WTC11 (cell line): ENCODE data around the gene CLIC2. TPM values are rescaled to one million over a fixed set of nuclear protein-coding genes. Genes with fewer than 3 reads are reported as not detected.
"Not testable (repeated sequence)": the region's sequence is repeated elsewhere in the genome, so short reads cannot be mapped to it uniquely, and the experiment has no call there.

Source experiments
- ATAC-seq: fragments of 200-7000 bp; cut with Tn5 transposase; 2 replicates; pipeline ENCODE4 v1.10.0; 2021; ENCODE audit warnings: mild to moderate bottlenecking, moderate library complexity
- CTCF ChIA-PET: fragments of 300-600 bp; sonication (Branson Sonifier 250); formaldehyde crosslinking; loops from one replicate; lab custom pipeline; 2021; ENCODE audit warnings: antibody characterized with exemption; lab: Charles Lee
- POLR2A ChIA-PET: fragments of 350-600 bp; sonication (Branson Sonifier 250); formaldehyde crosslinking; loops from one replicate; lab custom pipeline; 2021; ENCODE audit warnings: antibody characterized with exemption; lab: Charles Lee
- DNase-seq: peaks from one replicate; pipeline ENCODE4 v3.0.0; 2021; ENCODE audit warnings: low spot score
- H3K27ac Mint-ChIP-seq: 2 replicates; pipeline ENCODE4 v1.8.0; 2021; ENCODE audit warnings: mixed read lengths
- H3K27me3 Mint-ChIP-seq: 2 replicates; pipeline ENCODE4 v1.8.0; 2021; ENCODE audit warnings: low read depth, mild to moderate bottlenecking, moderate library complexity, mixed read lengths
- H3K36me3 Mint-ChIP-seq: 2 replicates; pipeline ENCODE4 v1.8.0; 2021; ENCODE audit warnings: mixed read lengths
- H3K4me1 Mint-ChIP-seq: 2 replicates; pipeline ENCODE4 v1.8.0; 2022; ENCODE audit warnings: mixed read lengths
- H3K4me3 Mint-ChIP-seq: 2 replicates; pipeline ENCODE4 v1.8.0; 2021; ENCODE audit warnings: mild to moderate bottlenecking, moderate library complexity, mixed read lengths
- H3K9me3 Mint-ChIP-seq: 2 replicates; pipeline ENCODE4 v1.8.0; 2021; ENCODE audit warnings: mixed read lengths
- E2F4 ChIP-seq: sonication (generic); formaldehyde crosslinking; IDR thresholded peaks from 2 replicates; pipeline ENCODE4 v1.8.1; 2022; ENCODE audit warnings: low read depth, mild to moderate bottlenecking, moderate library complexity, missing genetic modification reagents, borderline replicate concordance
- E2F5 ChIP-seq: sonication (generic); formaldehyde crosslinking; IDR thresholded peaks from 2 replicates; pipeline ENCODE4 v1.8.1; 2022; ENCODE audit warnings: mild to moderate bottlenecking, moderate library complexity, missing genetic modification reagents
- ELF4 ChIP-seq: sonication (generic); formaldehyde crosslinking; IDR thresholded peaks from 2 replicates; pipeline ENCODE4 v1.8.1; 2022; ENCODE audit warnings: low read depth, mild to moderate bottlenecking, moderate library complexity, missing genetic modification reagents
- EMX1 ChIP-seq: fragments of 250-450 bp; sonication (Bioruptor Pico); IDR thresholded peaks from 2 replicates; pipeline ENCODE4 v1.8.0; 2021; ENCODE audit warnings: mild to moderate bottlenecking
- FOXP1 ChIP-seq: sonication (generic); formaldehyde crosslinking; IDR thresholded peaks from 2 replicates; pipeline ENCODE4 v1.8.0; 2022; ENCODE audit warnings: missing genetic modification reagents, mild to moderate bottlenecking, moderate library complexity, borderline replicate concordance
- GTF2I ChIP-seq: fragments of 250-450 bp; sonication (Bioruptor Pico); conservative IDR thresholded peaks from 2 replicates; pipeline ENCODE4 v1.4.0; 2021; ENCODE audit warnings: mild to moderate bottlenecking
- MAX ChIP-seq: sonication (generic); formaldehyde crosslinking; IDR thresholded peaks from 2 replicates; pipeline ENCODE4 v1.8.0; 2022; ENCODE audit warnings: mild to moderate bottlenecking, missing genetic modification reagents
- MXD4 ChIP-seq: fragments of 250-450 bp; sonication (Bioruptor Pico); IDR thresholded peaks from 2 replicates; pipeline ENCODE4 v1.8.0; 2021; ENCODE audit warnings: mild to moderate bottlenecking, moderate library complexity, borderline replicate concordance
- PREB ChIP-seq: sonication (generic); formaldehyde crosslinking; IDR thresholded peaks from 2 replicates; pipeline ENCODE4 v1.8.1; 2022; ENCODE audit warnings: mild to moderate bottlenecking, missing genetic modification reagents, moderate library complexity, borderline replicate concordance
- PRRX2 ChIP-seq: fragments of 250-450 bp; sonication (Bioruptor Pico); IDR thresholded peaks from 2 replicates; pipeline ENCODE4 v1.8.0; 2021; ENCODE audit warnings: mild to moderate bottlenecking
- SOX15 ChIP-seq: fragments of 250-450 bp; sonication (Bioruptor Pico); IDR thresholded peaks from 2 replicates; pipeline ENCODE4 v1.9.0; 2021; ENCODE audit warnings: mild to moderate bottlenecking
- USF2 ChIP-seq: sonication (generic); formaldehyde crosslinking; IDR thresholded peaks from 2 replicates; pipeline ENCODE4 v1.8.1; 2023; ENCODE audit warnings: mild to moderate bottlenecking, missing genetic modification reagents, moderate library complexity
- ZNF219 ChIP-seq: sonication (generic); formaldehyde crosslinking; IDR thresholded peaks from 2 replicates; pipeline ENCODE4 v1.8.0; 2023; ENCODE audit warnings: missing genetic modification reagents, mild to moderate bottlenecking, borderline replicate concordance
- ZNF317 ChIP-seq: sonication (generic); formaldehyde crosslinking; IDR thresholded peaks from 2 replicates; pipeline ENCODE4 v1.8.1; 2023; ENCODE audit warnings: low read depth, mild to moderate bottlenecking, moderate library complexity, missing genetic modification reagents, borderline replicate concordance
- ZNF423 ChIP-seq: fragments of 250-450 bp; sonication (Bioruptor Pico); IDR thresholded peaks from 2 replicates; pipeline ENCODE4 v2.1.2; 2022; ENCODE audit warnings: mild to moderate bottlenecking, moderate library complexity
- total RNA-seq: library from RNA; stranded (reverse); gene quantifications from 3 replicates; pipeline ENCODE4 v1.2.3, GENCODE V29; 2021
- TF ChIP-seq, protein P1 (sequence below): fragments of 250-450 bp; sonication (Bioruptor Pico); IDR thresholded peaks from 2 replicates; pipeline ENCODE4 v1.9.0; 2021; ENCODE audit warnings: mild to moderate bottlenecking
- TF ChIP-seq, protein P2 (sequence below): fragments of 200-600 bp; IDR thresholded peaks from 2 replicates; pipeline ENCODE4 v1.8.0; 2022; ENCODE audit warnings: antibody characterized with exemption
- TF ChIP-seq, protein P3 (sequence below): sonication (generic); formaldehyde crosslinking; IDR thresholded peaks from 2 replicates; pipeline ENCODE4 v1.8.0; 2022; ENCODE audit warnings: mild to moderate bottlenecking, missing genetic modification reagents

The CLIC2 gene
- total RNA-seq, 1 experiment from 2014 or later, result 0.66 TPM

DNA sequence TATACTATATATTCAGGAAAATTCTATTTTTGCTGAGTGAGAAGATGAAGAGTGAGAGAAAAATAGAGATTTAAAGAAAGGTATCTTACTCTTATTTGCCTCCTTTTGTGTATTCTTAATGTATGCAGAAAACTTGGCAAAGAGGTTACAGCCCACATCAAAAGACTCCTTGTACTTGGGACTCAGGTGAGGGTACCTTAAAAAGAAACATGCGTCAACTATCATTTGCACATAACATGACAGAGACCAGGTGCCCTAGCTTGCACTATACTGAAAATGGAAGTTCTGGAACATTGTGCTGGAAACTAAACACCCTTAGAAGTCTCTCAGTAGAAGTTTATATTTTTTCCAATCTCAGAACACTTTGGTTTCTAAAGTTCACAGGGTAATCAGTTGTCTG lies 54.5 kb downstream of the CLIC2 start:
- no peaks in the 10 kb centered on the region for H3K36me3 Mint-ChIP-seq
- H3K27me3 Mint-ChIP-seq, result no peaks in the 10 kb centered on the region
- no peak overlapping the region for H3K4me3 Mint-ChIP-seq
- TF ChIP-seq PRRX2, result no peak
- TF ChIP-seq, protein P1, sequence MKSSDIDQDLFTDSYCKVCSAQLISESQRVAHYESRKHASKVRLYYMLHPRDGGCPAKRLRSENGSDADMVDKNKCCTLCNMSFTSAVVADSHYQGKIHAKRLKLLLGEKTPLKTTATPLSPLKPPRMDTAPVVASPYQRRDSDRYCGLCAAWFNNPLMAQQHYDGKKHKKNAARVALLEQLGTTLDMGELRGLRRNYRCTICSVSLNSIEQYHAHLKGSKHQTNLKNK, result no peak
- no peak for TF ChIP-seq MAX (CRISPR knock-in tag)
- no peak for TF ChIP-seq FOXP1
- no peak for TF ChIP-seq EMX1 (CRISPR knock-in tag)
- TF ChIP-seq MXD4 (CRISPR knock-in tag), result no peak
- TF ChIP-seq GTF2I (CRISPR knock-in tag), result no peak
- TF ChIP-seq USF2, result no peak
- TF ChIP-seq PREB (CRISPR knock-in tag), result no peak
- TF ChIP-seq E2F4 (CRISPR knock-in tag), result no peak
- no peak for TF ChIP-seq ELF4
- no peak for TF ChIP-seq ZNF317
- no peak for TF ChIP-seq E2F5 (CRISPR knock-in tag)
- TF ChIP-seq, protein P2, sequence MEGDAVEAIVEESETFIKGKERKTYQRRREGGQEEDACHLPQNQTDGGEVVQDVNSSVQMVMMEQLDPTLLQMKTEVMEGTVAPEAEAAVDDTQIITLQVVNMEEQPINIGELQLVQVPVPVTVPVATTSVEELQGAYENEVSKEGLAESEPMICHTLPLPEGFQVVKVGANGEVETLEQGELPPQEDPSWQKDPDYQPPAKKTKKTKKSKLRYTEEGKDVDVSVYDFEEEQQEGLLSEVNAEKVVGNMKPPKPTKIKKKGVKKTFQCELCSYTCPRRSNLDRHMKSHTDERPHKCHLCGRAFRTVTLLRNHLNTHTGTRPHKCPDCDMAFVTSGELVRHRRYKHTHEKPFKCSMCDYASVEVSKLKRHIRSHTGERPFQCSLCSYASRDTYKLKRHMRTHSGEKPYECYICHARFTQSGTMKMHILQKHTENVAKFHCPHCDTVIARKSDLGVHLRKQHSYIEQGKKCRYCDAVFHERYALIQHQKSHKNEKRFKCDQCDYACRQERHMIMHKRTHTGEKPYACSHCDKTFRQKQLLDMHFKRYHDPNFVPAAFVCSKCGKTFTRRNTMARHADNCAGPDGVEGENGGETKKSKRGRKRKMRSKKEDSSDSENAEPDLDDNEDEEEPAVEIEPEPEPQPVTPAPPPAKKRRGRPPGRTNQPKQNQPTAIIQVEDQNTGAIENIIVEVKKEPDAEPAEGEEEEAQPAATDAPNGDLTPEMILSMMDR, result no peak
- TF ChIP-seq, protein P3, sequence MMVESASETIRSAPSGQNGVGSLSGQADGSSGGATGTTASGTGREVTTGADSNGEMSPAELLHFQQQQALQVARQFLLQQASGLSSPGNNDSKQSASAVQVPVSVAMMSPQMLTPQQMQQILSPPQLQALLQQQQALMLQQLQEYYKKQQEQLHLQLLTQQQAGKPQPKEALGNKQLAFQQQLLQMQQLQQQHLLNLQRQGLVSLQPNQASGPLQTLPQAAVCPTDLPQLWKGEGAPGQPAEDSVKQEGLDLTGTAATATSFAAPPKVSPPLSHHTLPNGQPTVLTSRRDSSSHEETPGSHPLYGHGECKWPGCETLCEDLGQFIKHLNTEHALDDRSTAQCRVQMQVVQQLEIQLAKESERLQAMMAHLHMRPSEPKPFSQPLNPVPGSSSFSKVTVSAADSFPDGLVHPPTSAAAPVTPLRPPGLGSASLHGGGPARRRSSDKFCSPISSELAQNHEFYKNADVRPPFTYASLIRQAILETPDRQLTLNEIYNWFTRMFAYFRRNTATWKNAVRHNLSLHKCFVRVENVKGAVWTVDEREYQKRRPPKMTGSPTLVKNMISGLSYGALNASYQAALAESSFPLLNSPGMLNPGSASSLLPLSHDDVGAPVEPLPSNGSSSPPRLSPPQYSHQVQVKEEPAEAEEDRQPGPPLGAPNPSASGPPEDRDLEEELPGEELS (CRISPR knock-in tag), result no peak
- no peak for TF ChIP-seq ZNF219 (CRISPR knock-in tag)
- TF ChIP-seq SOX15, result no peak
- TF ChIP-seq, all 79 proteins: peak for 0
- Mint-ChIP-seq H3K4me1 (no peaks in the 10 kb centered on the region), H3K27ac (no peak overlapping the region), H3K9me3 (peaks cover 5% of the 10 kb centered on the region; the same call in 1 of the 2 replicates)
- CTCF ChIA-PET, result no interaction called here
- ATAC-seq, result no peak
- DNase-seq, result no peak
- POLR2A ChIA-PET, result no interaction called here

DNA sequence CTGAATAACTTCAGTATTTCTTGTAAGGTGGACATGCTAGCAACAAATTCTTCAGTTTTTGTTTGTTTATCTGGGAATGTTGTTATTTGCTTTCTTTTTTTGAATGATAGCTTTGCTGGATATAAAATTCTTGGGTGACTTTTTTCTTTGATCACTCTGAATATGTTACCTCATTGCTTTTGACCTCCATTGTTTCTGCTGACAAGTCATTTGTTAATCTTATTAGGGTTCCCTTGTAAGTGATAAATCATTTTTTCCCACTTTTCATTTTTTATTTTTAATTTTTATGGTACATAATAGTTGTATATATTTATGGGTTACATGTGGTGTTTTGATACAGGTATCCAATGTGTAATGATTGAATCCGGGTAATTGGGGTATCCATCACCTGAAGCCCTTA lies 63.4 kb downstream of the CLIC2 start:
- H3K27ac Mint-ChIP-seq, result no peak overlapping the region
- POLR2A ChIA-PET, result no interaction called here
- H3K36me3 Mint-ChIP-seq, result peaks cover 2% of the 10 kb centered on the region; the same call in 1 of the 2 replicates
- H3K9me3 Mint-ChIP-seq, result peaks cover 14% of the 10 kb centered on the region
- TF ChIP-seq ZNF423 (no peak), ZNF317 (peak; percentile 47; the same call in 1 of the 2 replicates)
- no peak for ATAC-seq
- H3K4me3 Mint-ChIP-seq, result no peak overlapping the region
- H3K27me3 Mint-ChIP-seq, result no peaks in the 10 kb centered on the region
- H3K4me1 Mint-ChIP-seq, result no peaks in the 10 kb centered on the region
- CTCF ChIA-PET, result no interaction called here
- no peak for DNase-seq

GRCh38 chrX:155267995-155268394 lies 66.4 kb downstream of the CLIC2 start:
- H3K27me3 Mint-ChIP-seq, H3K27ac Mint-ChIP-seq, H3K4me1 Mint-ChIP-seq, POLR2A ChIA-PET, DNase-seq, H3K4me3 Mint-ChIP-seq, CTCF ChIA-PET, ATAC-seq, H3K36me3 Mint-ChIP-seq: not testable (repeated sequence)
- H3K9me3 Mint-ChIP-seq, result peaks cover 14% of the 10 kb centered on the region
